Smooth muscle cell (in vitro differentiated cells): ENCODE measurements around the gene PTK6. TPM values are rescaled to one million over a fixed set of nuclear protein-coding genes. Genes with fewer than 3 reads are reported as not detected.

Experiments
- DNase-seq: peaks from one replicate; lab custom pipeline; 2025; ENCODE audit not compliant: unreplicated experiment; lab: John Stamatoyannopoulos, UW
- H2AFZ ChIP-seq: fragments of 200-600 bp; sonication (generic); 2 replicates; pipeline ENCODE4 v1.6.0; 2016; ENCODE audit warnings: antibody characterized with exemption, low read depth, mild to moderate bottlenecking
- H3F3A ChIP-seq: fragments of 200-600 bp; sonication (generic); 2 replicates; pipeline ENCODE4 v1.6.0; 2017; ENCODE audit warnings: antibody characterized with exemption, low read depth
- H3K27ac ChIP-seq: fragments of 200-600 bp; sonication (generic); 2 replicates; pipeline ENCODE4 v1.5.1; 2016; ENCODE audit warnings: low read depth, mild to moderate bottlenecking
- H3K27me3 ChIP-seq: fragments of 200-600 bp; sonication (generic); 2 replicates; pipeline ENCODE4 v1.6.1; 2016; ENCODE audit warnings: low read depth, mild to moderate bottlenecking
- H3K36me3 ChIP-seq: fragments of 200-600 bp; sonication (generic); 2 replicates; pipeline ENCODE4 v1.5.1; 2016; ENCODE audit warnings: low read depth
- H3K4me1 ChIP-seq: fragments of 200-600 bp; sonication (generic); 2 replicates; pipeline ENCODE4 v1.5.1; 2016; ENCODE audit warnings: low read depth
- H3K4me2 ChIP-seq: fragments of 200-600 bp; sonication (generic); 2 replicates; pipeline ENCODE4 v1.6.0; 2016; ENCODE audit warnings: mild to moderate bottlenecking
- H3K4me3 ChIP-seq: fragments of 200-600 bp; sonication (generic); 2 replicates; pipeline ENCODE4 v1.5.1; 2016; ENCODE audit warnings: mild to moderate bottlenecking
- H3K79me2 ChIP-seq: fragments of 200-600 bp; sonication (generic); 2 replicates; pipeline ENCODE4 v1.6.0; 2016; ENCODE audit warnings: low read depth, mild to moderate bottlenecking
- H3K9ac ChIP-seq: fragments of 200-600 bp; sonication (generic); 2 replicates; pipeline ENCODE4 v1.6.0; 2016; ENCODE audit warnings: low read depth
- H3K9me3 ChIP-seq: fragments of 200-600 bp; sonication (generic); replicated peaks from 2 replicates; pipeline ENCODE4 v1.5.1; 2016; ENCODE audit warnings: low read depth
- H4K20me1 ChIP-seq: fragments of 200-600 bp; sonication (generic); 2 replicates; pipeline ENCODE4 v1.6.0; 2016; ENCODE audit warnings: low read depth
- CTCF ChIP-seq: fragments of 200-600 bp; sonication (generic); IDR thresholded peaks from 2 replicates; pipeline ENCODE4 v1.5.1; 2017; ENCODE audit warnings: borderline replicate concordance, mild to moderate bottlenecking, antibody characterized with exemption; ENCODE audit not compliant: insufficient read depth, poor library complexity, severe bottlenecking
- WGBS: methylation state at CpG from one replicate; pipeline ENCODE4 v1.1.7; 2016; ENCODE audit warnings: low lambda C conversion rate; 5-methylcytosine and 5-hydroxymethylcytosine counted together
- polyA plus RNA-seq: library from polyadenylated mRNA; unstranded; fragments of >200 nt; fragmentation: Nextera tagmentation; extraction: Ambion mirVana; gene quantifications from 2 replicates; pipeline ENCODE4 v1.2.1, GENCODE V29; 2016
- total RNA-seq: library from RNA; depleted of rRNA; stranded (reverse); fragments of >200 nt; gene quantifications from 2 replicates; pipeline ENCODE4 v1.2.3, GENCODE V29; 2014

PTK6 gene
- total and polyA plus RNA-seq, 2 experiments from 2014 or later = 0.05 TPM; not detected in 1

DNA sequence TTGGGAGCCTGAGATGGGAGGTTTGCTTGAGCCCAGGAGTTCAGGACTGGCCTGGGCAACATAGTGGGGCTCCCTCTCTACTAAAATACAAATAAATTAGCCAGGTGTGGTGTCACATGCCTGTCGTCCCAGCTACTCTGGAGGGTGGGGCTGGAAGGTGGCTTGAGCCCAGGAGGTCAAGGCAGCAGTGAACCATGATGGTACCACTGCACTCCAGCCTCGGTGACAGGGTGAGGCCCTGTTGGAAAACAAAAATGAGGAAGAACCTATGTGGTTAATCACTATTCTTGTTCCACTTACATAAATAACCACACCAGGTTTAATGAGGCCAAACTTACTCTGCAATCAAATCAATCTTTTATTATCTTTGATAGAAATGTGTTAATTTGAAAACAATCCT, 11.2 kb downstream of the PTK6 start:
- no peak overlapping the region for H3K4me3 ChIP-seq
- no peak overlapping the region for H3K9ac ChIP-seq
- no peak overlapping the region for H2AFZ ChIP-seq
- peaks cover 11% of the 10 kb centered on the region for H3K4me1 ChIP-seq
- no peak overlapping the region for H3K4me2 ChIP-seq
- H3K9me3 ChIP-seq = no peaks in the 10 kb centered on the region
- H3K27me3 ChIP-seq = no peaks in the 10 kb centered on the region
- peaks cover 48% of the 10 kb centered on the region for H4K20me1 ChIP-seq
- 67% methylated on average over 2 of the region's 2 CpGs for WGBS
- no peak overlapping the region for H3K27ac ChIP-seq
- peaks cover 7% of the 10 kb centered on the region for H3K79me2 ChIP-seq
- no peak for DNase-seq
- H3K36me3 ChIP-seq = no peaks in the 10 kb centered on the region
- no peaks in the 10 kb centered on the region for H3F3A ChIP-seq
- no peak for TF ChIP-seq CTCF

- no peaks in the 10 kb centered on the region for H3F3A ChIP-seq
- H3K4me1 ChIP-seq = peaks cover 11% of the 10 kb centered on the region
- 79% methylated on average over 3 of the region's 3 CpGs for WGBS
- no peaks in the 10 kb centered on the region for H3K9me3 ChIP-seq
- no peak overlapping the region for H3K4me2 ChIP-seq
- no peaks in the 10 kb centered on the region for H3K36me3 ChIP-seq
- no peak for TF ChIP-seq CTCF
- no peak overlapping the region for H2AFZ ChIP-seq
- no peak overlapping the region for H3K27ac ChIP-seq
- no peak overlapping the region for H3K4me3 ChIP-seq
- DNase-seq = no peak
- H4K20me1 ChIP-seq = peaks cover 48% of the 10 kb centered on the region
- no peak overlapping the region for H3K9ac ChIP-seq
- no peaks in the 10 kb centered on the region for H3K27me3 ChIP-seq
- H3K79me2 ChIP-seq = peaks cover 11% of the 10 kb centered on the region
Observed at GRCh38 chr20:63525185-63525584, 12.0 kb downstream of the PTK6 start.

DNA sequence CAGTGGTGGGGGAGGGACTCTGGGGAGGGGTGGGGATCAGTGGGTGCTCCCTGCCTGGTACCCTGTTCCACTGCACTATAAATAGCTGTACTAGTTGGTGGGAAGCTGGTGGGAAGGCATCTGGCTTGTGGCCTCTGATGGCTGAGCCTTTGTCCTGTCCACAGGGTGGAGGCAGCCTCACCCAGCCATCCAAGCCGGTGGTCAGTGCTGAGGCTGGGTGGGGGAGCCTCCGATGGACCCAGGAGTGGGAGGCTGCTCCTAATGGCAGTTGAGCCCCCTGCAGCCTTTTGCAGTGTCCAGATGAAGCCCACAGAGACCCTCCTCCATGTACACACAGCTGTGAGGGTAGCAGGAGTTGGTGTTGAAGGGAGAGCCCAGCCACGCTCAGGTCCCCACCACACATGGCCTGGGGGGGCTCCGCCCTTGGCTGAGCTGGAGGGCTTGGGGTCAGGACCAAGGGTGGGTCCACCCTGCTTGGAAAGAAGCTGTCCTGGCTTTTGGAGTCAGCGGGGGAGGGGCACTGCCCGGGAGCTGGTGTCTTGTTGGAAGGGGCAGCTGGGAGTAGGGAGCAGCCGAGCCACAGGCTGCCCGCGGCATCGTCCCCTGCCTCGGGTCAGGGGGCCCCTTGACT, 14.1 kb downstream of the PTK6 start:
- Histone ChIP-seq H2AFZ (no peak overlapping the region), H3K27me3 (no peaks in the 10 kb centered on the region), H4K20me1 (peaks cover 48% of the 10 kb centered on the region), H3K9ac (no peak overlapping the region), H3K4me1 (peaks cover 17% of the 10 kb centered on the region), H3K4me3 (no peak overlapping the region), H3K79me2 (peaks cover 11% of the 10 kb centered on the region), H3K9me3 (no peaks in the 10 kb centered on the region), H3K4me2 (no peak overlapping the region), H3K36me3 (no peaks in the 10 kb centered on the region), H3F3A (no peaks in the 10 kb centered on the region), H3K27ac (no peak overlapping the region)
- WGBS = 92% methylated on average over 11 of the region's 11 CpGs
- no peak for DNase-seq
- TF ChIP-seq CTCF = no peak
